ENCODE measurements around the gene PON2.

DNA sequence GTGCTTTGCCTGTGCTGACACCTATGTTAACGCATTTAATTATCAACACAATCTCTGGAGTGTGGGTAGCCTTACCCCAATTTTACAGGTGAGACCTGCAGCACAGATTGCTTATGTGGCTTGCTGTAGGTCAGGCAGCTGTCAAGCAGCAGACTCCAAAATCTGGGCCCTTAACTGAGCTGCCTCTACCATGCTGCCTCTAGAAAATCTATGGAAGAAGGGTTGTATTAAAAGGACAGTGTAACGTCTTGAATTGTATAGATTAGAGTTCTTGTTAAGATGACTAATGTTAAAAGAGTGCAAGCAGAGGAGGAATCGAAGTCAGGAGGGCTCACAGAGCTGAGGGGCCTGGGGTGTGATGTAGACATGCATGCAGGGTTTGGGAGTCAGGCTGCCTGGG lies 37.4 kb downstream of the PON2 start:
- TF ChIP-seq, protein P1, sequence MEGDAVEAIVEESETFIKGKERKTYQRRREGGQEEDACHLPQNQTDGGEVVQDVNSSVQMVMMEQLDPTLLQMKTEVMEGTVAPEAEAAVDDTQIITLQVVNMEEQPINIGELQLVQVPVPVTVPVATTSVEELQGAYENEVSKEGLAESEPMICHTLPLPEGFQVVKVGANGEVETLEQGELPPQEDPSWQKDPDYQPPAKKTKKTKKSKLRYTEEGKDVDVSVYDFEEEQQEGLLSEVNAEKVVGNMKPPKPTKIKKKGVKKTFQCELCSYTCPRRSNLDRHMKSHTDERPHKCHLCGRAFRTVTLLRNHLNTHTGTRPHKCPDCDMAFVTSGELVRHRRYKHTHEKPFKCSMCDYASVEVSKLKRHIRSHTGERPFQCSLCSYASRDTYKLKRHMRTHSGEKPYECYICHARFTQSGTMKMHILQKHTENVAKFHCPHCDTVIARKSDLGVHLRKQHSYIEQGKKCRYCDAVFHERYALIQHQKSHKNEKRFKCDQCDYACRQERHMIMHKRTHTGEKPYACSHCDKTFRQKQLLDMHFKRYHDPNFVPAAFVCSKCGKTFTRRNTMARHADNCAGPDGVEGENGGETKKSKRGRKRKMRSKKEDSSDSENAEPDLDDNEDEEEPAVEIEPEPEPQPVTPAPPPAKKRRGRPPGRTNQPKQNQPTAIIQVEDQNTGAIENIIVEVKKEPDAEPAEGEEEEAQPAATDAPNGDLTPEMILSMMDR (IDR thresholded peaks at IDR 0.05), result no peak
- TF ChIP-seq EP300 (IDR thresholded peaks at IDR 0.05; ENCODE audit: low read depth) (no peak), POLR2A (IDR thresholded peaks at IDR 0.05) (no peak)

Measured in transverse colon (tissue), 3 donors.